NCI-H526 (cell line): ENCODE data around the gene ITGA5.

Source experiments
- DNase-seq, 2 experiments: peaks; one replicate each; lab custom pipeline; 2025; lab: John Stamatoyannopoulos, UW

Gene ITGA5

GRCh38 chr12:54352891-54353874 lies 65.9 kb downstream of the ITGA5 start:
- peak in 1 of 2 experiments; percentile 40 for DNase-seq

GRCh38 chr12:54352022-54352531 lies 67.0 kb downstream of the ITGA5 start:
- peak in 1 of 2 experiments; percentile 64 for DNase-seq

- DNase-seq = no peak
Measured at GRCh38 chr12:54351341-54351740, 67.7 kb downstream of the ITGA5 start.

GRCh38 chr12:54350743-54351142 lies 68.3 kb downstream of the ITGA5 start:
- DNase-seq = no peak

GRCh38 chr12:54349679-54350078 lies 69.4 kb downstream of the ITGA5 start:
- no peak for DNase-seq

- DNase-seq = no peak
Measured at GRCh38 chr12:54349036-54349435, 70.0 kb downstream of the ITGA5 start.
